Stimulated activated CD8-positive, alpha-beta memory T cell treated with anti-CD3 and anti-CD28 coated beads, Interleukin-4, amount 100 ng/mL, for 4 hours (primary cell): Measurements from ENCODE around the gene GPATCH8.
"Not testable (repeated sequence)": the region's sequence is repeated elsewhere in the genome, so short reads cannot be mapped to it uniquely, and the experiment has no call there.

Experiments
- DNase-seq, 2 donors: peaks; one replicate each; pipeline ENCODE4 v3.0.0-alpha.2; 2020; ENCODE audit warnings: low read depth in 2 of 2, low spot score in 1 of 2

GPATCH8 gene

DNA sequence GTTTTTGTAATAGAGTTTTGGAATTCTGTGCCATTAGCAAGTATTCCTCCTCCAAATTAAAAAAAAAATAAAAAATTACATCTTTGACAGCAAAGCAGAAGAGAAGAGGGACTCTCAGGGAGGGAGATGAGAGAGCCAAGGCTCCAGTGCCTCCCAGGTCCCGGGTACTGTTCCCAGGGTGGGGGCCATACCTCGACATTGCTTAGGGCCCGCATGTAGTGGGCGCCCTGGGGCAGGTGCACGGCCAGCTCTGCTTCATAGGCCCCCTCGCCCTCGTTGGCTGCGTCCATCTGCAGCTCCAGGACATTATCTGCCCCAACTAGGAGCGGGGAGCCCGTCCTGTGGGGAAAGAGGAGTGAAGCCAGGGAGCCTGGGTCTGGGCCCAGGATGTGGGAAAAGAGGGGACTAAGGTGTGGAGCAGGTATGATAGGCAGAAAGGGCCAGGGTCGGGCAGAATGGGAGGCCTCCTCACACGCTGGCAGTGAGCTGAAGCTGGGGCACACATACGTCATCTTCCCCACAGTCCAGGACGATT, 125.0 kb downstream of the GPATCH8 start:
- no peak for DNase-seq

DNA sequence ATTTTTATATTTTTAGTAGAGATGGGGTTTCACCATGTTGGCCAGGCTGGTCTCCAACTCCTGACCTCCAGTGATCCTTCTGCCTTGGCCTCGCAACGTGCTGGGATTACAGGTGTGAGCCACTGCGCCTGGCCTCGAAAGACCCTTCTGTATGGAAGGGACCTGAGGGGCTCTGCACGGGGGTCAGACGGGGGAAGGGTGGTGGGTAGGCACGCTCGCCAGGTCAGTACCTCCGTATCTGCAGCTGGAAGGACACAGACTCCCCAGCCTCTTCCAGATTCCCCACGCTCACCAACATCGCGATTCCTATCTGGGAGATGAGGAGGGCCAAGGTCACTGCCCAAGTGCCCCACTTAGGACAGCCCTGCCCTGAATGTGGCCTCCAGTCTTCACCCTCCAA, 126.4 kb downstream of the GPATCH8 start:
- DNase-seq = no peak

DNA sequence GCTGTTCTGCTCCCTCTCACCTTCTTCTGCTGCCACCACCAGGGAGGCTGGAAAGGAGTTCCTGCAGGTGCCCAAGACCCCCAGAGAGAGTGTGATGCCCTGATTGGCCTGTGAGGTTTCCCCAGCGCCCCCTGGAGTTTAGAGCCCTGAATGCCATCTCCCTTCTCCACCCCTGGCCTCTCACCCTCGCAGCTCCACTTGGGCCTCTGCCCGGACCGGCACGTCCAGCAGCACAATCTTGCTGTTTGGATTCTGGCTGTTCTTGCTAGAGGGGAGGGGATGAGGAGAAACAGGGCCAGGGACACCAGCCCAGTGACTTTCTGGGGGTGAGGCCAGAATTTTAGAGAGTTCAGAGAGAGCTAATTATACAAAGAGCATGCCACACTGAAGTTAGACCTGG, 127.1 kb downstream of the GPATCH8 start:
- no peak for DNase-seq

DNA sequence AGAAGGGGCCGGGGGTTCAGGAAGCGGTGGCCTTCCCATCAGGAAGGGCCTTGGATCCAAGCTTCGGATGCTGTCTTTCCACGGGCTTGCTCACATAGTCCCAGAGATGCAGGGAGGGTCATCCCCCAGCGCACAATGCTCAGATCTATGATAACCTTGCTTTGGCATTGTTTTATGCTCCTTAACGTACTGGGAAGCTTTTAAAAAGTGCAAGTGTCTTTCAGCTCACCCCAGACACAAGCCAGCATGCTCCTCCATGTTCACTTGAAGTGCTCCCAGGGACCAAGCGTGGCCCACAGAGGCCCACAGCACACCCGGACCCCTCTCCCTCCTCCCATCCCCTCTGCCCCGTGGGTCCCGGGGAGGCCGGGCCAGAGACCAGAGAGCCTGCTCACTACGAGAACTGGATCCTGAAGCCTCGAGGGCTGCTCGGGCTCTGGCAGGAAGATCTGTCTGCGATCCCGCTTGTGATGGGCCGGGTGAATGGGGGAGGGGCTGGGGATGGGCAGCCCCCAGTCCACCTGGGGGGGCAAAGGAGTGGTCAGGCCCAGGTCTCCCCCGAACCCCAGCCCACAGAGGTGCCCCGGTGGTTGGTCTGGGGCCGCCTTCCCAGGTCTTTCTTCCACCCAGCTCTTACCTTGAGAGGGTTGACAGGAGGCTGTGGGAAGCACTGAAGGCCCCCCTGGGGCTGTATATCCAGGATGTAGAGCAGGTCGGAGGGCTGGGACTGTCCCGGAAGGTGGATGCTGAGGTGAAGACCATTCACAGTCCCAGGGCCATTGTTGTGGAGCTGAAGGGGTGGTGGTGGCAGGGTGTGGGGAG, 127.8 kb downstream of the GPATCH8 start:
- DNase-seq = no peak

DNA sequence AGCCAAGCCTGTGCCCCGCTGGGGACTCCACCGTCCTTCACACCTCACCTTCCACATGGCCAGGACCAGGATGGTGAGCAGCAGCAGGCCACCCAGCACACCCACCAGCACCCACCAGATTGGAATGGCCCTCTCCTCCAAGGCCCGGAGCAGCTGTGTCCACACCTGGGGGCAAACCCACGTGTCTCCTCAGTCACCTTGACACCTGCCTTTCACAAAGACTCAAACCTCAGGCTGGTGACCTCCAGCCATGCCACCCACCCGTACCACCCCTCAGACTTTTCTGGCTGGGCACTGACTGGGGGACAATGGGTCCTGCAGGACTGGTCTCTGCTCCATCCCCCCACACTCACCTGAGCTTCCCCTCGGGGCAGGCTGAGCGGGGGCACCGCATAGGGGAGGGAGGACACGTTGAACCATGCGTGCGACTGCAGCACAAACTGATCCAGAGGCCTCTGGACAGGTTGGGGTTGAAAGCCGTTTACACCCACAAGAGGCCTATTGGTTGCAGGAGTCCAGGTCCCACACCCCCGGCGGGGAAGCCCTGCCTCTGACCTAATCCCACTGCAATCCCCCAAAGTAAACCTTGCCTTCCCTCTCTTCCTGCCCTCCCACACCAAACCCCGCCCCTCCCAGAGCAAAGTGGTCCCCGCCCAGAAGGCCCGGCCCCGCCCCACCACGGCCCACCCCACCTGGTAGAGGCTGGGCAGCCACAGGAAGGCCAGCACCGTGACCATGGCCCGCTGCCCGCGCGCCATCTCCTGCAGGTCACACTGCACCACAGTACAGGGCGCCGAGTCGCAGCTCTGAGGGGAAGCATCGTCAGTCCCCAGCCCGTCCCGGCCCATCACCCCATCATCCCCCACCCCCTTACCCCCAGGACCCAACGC, 128.7 kb downstream of the GPATCH8 start:
- DNase-seq = no peak

DNA sequence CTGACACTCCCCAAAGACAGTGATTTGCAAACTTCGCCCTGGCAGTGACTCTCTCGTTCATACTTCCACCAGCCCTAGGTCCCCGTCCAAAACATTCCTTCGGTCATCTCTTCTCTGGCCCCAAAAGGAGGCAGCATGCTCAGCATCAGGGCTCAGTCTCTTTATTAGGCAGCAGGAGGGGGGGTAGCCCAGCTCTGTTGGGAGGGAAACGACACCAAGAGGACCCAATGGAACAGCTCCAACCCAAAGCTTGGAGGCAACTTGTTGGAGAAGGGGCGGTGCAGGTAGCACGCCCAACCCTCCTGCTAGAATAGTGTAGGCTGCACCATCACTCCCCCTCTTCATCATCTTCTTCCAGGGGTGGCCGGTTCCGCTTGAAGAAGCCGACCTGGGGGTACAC, 131.2 kb downstream of the GPATCH8 start:
- no peak for DNase-seq

DNA sequence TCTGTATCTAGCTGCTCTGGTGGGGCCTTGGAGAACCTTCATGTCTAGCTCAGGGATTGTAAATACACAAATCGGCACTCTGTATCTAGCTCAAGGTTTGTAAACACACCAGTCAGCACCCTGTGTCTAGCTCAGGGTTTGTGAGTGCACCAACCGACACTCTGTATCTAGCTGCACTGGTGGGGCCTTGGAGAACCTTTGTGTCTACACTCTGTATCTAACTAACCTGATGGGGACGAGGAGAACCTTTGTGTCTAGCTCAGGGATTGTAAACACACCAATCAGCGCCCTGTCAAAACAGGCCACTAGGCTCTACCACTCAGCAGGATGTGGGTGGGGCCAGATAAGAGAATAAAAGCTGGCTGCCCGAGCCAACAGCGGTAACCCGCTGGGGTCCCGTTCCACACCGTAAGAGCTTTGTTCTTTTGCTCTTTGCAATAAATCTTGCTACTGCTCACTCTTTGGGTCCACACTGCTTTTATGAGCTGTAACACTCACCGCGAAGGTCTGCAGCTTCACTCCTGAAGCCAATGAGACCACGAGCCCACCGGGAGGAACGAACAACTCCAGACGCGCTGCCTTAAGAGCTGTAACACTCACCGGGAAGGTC, 133.7 kb downstream of the GPATCH8 start:
- DNase-seq = not testable (repeated sequence)

DNA sequence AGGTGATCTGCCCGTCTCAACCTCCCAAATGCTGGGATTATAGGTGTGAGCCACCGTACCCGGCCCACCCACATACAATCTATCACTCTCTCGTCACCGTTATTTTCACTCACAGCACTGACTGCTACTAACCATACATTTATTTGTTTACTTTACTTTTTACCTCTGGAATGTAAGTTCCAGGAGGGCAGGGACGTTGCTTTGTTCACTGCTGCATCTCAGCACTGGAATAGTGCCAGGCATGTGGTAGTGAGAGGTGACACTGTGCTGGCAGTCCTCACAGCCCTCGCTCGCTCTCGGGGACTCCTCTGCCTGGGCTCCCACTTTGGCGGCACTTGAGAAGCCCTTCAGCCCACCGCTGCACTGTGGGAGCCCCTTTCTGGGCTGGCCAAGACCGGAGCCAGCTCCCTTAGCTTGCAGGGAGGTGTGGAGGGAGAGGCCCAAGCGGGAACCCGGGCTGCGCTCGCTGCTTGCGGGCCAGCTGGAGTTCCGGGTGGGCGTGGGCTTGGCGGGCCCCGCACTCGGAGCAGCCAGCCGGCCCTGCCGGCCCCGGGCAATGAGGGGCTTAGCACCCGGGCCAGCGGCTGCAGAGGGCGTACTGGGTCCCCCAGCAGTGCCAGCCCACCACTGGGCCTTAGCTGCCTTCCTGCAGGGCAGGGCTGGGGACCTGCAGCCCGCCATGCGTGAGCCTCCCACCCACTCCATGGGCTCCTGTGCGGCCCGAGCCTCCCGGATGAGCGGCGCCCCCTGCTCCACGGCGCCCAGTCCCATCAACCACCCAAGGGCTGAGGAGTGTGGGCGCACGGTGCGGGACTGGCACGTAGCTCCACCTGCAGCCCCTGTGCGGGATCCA, 134.6 kb downstream of the GPATCH8 start:
- DNase-seq = not testable (repeated sequence)

DNA sequence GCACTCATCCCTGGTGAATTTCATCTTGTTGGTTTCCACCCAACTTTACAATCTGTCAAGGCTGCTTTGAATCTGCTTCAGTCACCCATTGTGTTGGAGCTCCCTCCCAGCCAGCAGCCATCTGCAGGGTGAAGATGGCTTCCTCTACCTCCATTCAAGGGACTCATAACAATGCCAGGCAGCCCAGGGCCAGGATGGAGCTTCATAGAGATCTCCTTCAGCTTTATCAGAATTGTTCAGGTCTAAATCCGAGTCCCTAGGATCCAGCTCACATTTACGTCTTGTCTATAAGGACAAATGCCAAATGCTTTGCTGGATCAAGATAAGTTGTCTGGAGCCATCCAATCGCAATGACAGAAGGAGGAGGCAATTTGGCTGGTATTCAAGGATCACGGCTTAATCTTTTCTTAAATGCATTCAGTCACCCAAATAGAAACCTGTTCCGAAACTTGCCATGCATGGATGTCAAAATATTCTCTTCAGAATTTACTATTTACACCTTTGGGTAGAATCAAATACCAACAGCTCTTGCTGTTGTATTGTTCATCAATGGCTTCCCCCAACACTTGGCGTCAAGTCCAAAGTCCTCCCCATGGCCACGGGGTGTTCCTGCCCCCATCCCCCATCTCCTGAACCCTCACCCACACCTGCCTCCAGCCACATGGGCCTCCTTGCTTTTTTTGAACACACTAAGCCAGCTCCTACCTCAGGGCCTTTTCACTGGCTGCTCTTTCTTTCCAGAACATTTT, 135.8 kb downstream of the GPATCH8 start:
- DNase-seq = no peak

DNA sequence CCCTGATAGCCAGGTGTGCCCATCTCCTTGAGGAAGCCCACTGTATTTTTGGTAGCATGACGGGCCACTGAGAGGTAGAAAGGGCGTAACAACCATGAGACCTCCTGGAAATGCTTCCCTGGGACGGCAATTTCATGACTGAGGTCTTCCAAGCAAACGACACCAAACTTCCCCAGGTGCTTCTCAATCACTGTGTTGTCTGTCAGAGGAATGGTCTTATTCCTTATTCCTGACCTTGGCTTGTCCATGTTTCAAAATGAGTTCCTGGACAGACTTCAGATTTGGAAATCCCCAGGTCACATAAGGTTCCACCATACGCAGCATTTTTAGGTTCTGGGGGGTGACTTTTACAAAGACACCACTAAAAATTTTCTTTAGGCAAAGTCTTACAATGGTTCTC, 138.2 kb downstream of the GPATCH8 start:
- DNase-seq = not testable (repeated sequence)

DNA sequence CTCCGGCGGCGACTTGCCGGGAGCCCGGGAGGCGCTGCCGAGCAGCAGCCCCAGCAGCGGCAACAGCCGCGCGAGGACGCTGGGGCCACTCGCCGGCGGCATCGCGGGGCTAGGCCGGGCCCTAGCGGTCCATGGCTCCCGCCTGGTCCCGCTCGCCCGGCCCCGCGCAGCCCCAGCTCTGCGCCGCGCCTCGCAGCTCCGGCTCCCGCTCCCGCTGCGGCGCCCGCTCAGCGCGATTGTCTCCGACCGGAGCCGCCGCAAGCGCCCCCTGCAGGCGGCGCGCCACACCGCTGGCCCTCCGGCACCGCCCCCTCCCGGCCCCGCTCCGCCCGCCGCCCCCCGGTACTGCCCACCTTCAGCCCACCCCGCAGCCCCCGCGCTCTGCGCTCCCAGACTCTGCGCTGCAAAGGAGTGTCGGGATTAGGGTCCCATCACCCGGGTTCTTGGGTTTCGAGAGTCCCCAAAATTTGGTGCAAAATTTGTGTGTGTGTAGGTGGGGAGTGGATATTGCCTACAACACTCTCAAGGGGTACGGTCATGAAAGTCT, 139.5 kb downstream of the GPATCH8 start, which contains the start of gene FAM171A2:
FAM171A2 (minus strand) TSS at position 241 of the 547 bp plus-strand sequence; CDS start at position 102, 139 bp downstream.
- peak in 1 of 2 donors; percentile 34 for DNase-seq

DNA sequence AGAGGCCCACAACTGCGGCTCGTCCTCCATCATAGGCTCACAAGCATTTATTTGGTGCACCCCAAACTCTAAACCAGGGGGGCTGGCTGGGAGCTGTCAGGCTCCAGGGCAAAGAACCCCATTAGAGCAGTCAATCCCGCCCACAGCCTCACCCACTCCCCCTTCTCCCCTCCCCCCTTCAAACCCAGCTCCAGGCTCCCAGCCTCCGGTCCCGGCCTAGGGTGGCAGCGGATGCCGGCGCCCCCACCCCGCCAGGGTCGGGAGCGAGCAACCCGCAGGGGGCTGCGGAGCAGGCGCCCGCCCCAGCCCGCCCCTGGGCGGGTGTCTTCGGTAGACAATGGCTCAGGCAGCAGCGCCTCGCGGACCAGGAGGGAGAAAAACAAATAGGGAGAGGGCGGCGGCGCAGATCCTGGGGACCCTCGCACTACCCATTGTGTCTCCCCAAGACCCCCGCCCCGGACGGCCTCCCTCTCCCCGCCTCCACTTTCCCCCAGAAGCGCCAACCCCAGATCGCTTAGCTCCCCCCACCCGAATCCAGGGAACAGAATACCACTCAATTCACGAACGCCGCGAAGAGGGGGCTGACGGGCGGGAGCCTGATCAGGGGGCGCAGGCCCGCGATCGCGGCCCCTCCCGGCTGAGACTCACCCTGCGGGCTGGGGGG, 140.1 kb downstream of the GPATCH8 start:
- no peak for DNase-seq

DNA sequence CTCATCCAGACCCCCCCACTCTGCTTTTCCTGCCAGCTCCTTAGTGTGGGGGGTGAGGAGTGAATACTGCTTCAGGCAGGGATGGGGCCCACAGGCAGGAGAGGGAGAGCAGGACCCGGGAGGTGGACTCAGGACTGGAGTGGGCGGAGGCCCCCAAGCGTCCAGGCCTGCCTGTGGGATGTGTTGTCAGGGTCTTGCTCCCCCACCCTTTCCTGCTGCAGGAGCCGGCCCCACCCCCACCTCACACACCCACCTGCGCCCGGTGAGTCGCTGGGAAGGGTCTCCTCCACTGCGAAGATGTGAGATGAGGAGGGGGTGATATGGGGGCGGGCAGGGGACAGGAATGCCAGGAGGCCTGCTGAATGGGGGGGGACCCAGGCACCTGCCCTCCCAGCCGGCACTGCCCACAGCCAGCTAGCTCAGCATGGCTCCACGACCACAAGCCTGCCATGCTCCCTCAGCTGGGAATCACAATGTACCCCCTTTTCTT, 140.7 kb downstream of the GPATCH8 start:
- no peak for DNase-seq

DNA sequence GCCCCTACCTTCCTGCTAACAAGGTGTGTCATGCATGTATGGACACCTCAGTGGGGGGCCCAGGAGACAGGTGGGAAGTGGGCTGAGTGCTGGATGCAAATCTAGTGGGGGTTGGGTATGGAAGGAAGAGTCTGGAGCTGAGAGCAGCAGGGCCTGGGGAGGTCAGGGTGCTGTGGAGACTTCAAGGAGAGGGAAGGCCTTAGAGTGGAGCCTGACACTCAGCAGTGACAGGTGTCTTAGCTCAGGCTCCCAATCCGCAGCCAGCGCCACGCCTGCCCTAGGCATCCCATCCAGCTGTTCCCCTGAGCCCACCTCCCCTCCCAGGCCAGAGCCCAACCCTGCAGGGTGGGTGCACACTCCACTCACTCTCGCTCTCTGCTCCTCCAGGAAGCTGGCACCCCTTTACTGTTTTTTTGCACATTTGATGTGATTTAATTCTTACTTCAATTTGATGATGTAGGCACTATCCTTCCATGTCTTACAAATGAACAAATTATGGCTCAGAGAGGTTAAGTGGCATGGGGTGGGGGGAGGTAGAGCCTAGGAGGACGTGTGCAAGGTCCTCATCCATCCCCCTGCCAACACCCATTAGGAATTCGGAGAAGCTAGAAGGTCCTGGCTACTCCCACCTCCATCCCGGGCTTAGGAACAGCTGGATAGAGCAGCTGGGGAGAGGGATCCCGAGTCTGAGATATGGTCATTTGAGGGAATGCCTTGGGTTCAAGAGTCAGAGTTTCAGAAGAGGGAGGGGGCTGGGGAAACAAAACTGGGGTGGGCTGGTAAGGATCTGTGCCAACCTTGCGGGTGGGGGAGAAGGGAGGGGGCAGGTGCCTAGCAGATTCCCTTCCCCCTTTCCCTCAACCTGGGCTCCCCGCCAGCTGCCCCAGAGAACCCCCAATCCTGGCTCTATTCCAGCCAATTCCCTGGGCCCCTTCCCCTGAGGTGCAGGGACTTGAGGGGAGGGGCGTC, 141.6 kb downstream of the GPATCH8 start:
- no peak for DNase-seq

DNA sequence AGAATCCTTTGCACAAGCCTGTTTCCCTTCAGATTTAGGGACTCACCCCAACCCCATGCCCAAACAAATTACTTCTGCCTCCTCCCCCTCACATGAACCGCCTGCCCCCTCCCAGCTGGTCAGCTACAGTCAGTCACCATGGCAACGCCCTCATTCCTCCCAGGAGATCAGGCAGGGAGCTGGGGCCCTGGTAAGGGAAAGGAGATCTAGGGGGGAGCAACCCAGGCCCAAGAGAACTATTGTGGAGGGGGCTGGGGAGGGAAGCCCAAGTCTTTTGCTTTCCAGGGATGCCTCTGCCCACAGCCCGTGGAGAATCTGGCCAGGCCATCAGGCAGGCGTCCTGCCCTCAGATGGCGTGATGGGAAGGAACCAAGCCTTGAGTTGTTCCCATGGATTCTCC, 142.4 kb downstream of the GPATCH8 start:
- no peak for DNase-seq

DNA sequence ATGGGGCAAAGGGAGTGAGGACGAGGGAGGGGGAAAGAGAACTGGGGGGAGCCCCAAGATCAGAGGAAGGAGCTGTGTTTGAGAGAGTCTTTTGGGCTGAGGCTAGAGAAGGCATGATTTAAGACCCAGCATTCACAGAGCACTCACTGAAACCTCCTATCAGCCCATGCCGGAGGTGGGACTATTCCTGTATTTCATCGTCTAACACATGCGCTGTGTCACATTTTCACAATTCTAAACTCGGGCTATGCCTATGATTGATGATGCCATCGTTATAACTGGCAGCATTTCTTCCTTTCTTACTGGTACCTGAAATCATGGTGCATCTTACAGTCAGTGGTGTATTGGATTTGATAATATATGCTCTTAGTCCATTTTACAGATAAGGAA, 143.1 kb downstream of the GPATCH8 start:
- DNase-seq = no peak

DNA sequence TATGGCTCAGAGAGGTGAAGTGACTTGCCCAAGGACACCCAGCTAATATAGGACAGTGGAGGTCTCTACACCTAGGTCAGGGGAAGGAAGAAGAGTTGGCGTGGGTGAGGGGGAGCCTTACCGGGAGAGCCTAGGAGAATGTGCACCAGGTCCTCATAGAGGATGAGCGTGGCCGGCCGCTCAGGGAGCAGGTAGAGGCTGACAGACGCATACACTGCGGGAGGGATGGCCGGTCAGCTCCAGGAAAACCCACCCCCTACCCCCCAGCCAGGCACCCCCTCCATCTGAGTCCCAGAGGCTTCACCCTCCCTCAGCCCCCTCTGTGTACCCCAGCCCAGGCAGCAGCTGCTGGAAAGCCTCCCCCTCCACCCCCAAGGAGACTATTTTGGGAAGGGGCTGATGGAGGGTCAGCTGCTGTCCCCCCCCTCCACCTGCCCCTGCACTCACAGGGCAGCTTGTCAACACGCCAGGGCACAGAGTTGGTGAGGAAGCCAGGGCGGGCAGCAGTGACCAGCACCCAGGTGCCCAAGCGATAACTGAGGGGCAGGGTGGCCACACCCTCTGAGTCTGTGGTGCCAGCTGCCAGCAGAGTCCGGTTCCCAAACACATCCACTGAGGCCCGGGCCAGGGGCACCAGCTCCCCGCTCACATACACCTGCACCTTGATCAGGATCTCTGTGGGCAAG, 143.6 kb downstream of the GPATCH8 start:
- no peak for DNase-seq
